Stimulated activated CD8-positive, alpha-beta memory T cell treated with anti-CD3 and anti-CD28 coated beads, Interleukin-4, amount 100 ng/mL, for 4 hours (primary cell): Measurements from ENCODE around the gene RGS4.

ENCODE experiments used
- DNase-seq, 2 donors: peaks; one replicate each; pipeline ENCODE4 v3.0.0-alpha.2; 2020; ENCODE audit warnings: low read depth in 2 of 2, low spot score in 1 of 2

Gene RGS4

DNA sequence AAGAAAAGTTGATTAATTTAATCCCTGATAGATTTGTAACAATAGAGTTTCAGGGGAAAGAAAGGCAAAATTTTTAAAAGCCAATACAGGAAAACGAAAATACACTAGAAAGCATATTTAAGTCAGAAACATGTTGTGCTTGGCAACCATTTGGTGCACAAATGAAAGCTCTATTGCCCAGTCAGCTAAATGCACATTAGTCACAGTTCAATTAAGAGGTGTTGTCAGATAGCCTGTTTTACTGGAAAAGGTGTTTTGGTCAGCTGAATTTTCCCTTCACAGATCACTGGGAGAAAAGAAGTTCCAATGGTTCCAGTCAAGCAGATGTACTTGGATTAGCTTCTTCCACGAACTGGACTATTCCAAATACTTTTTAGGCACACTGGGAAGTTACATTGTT is 25.4 kb downstream of the RGS4 start:
- no peak for DNase-seq

DNA sequence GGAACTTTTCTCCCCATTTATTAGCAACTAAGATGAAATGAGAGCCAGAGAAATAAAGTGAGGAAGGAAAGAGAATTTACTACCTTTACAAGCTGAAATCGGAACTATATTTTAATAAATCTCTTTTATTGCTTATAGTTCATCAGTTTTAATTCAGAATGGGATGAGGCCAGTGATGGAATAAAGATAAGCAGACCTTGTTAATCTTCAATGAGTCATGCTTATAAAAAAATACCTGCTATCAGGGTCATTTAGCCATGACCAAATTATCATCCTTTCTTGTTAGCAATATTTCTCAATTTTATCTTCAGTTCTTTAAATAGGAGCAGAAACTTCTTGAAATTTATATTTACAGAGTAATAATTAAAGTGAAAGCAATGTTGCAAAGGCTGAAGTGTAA is 26.1 kb downstream of the RGS4 start:
- no peak for DNase-seq

DNA sequence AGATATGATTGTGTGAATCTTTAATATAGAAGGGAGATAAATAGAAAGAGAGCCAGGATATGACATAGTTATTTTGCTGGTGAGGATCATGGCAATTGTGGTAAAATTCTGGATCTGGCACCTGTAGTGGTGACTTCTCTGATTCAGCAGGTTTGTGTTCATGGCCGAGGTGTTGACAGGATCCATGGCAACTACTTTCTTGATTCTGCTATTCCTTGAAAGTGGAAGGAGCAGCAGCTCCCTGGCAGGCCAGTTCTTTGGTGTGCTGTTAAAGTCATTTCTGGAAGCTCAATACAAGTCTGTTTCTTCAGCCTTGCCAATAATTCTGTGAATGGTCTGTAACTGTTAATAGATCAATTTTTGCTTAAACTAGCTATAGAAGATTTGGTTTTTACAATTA is 33.4 kb downstream of the RGS4 start:
- no peak for DNase-seq

DNA sequence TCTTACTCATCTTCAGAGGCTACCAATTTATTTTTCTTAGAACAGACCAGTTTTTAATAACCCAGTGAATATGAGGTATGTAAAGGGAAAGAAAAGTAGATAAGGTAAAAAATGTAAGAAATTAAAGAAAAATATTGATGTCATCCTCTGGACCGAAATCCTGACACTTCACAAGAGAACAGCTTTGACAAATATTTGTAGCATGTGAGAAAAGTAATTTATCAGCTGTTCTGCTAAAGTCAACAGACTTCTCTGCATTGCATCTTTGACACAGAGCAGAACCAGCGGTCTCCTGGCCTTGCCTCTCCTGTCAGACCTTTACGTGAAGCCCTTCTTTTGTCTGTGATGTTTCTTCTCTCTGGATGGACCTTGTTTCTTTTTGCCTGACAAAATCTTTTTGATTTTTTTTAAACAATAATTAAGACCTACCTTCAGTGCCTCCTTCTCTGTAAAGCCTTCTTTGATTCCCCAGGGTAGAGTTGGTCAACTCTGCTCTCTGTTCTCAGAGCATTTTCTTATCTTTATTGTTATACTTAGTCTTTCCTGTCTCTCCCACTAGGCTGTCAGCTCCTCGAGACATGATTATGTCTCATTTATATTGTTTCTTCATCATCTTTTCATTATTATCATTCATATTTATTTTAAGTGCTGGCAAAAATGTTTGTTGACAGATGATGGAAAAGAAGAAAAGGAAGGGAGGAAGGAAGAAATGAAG is 35.4 kb downstream of the RGS4 start:
- no peak for DNase-seq

- DNase-seq: no peak
These were observed 37.3 kb downstream of the RGS4 start for GRCh38 chr1:163106364-163106987.

GRCh38 chr1:163107655-163108054 is 38.5 kb downstream of the RGS4 start:
- no peak for DNase-seq

GRCh38 chr1:163115887-163116286 is 46.7 kb downstream of the RGS4 start:
- DNase-seq: no peak

DNA sequence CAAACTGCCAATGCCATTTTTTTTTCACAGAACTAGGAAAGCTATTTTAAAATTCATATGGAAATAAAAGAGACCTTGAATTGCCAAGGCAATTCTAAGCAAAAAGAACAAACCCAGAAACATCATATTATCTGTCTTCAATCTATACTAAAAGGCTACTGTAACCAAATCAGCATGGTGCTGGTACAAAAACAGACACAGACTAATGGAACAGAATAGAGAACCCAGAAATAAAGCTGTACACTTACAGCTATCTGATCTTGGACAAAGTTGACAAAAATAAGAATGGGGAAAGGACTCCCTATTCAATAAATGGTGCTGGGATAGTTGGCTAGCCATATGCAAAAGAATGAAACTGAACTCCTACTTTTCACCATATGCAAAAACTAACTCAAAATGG is 50.5 kb downstream of the RGS4 start:
- DNase-seq: no peak

DNA sequence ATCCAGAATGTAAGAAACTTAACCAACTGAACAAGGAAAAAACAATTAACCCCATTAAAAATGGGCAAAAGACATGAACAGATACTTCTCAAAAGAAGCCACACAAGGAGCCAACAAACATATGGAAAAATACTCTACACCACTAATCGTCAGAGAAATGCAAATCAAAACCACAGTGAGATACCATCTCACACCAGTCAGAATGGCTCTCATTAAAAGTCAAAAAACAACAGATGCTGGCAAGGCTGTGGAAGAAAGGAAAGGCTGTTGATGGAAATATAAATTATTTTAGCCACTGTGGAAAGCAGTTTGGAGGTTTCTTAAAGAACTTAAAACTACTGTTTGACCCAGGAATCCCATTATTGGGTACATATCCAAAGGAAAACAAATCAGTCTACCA is 51.2 kb downstream of the RGS4 start:
- DNase-seq: no peak

- no peak for DNase-seq
These were observed 55.7 kb downstream of the RGS4 start for GRCh38 chr1:163124812-163125211.
